H9 (cell line): Measurements from ENCODE around the gene PPIP5K2. TPM values are rescaled to one million over a fixed set of nuclear protein-coding genes. Genes with fewer than 3 reads are reported as not detected.

Experiments
- DNase-seq: peaks from one replicate; pipeline ENCODE4 v3.0.0-alpha.2; 2017
- H2AFZ ChIP-seq: one replicate; pipeline ENCODE4 v1.6.1; 2013; ENCODE audit warnings: mild to moderate bottlenecking, low read length, control low read depth, moderate library complexity
- H2AK5ac ChIP-seq: 2 replicates; pipeline ENCODE4 v1.6.1; 2013; ENCODE audit warnings: low read length, control low read depth, mixed read lengths; ENCODE audit not compliant: insufficient read length
- H2BK120ac ChIP-seq: one replicate; pipeline ENCODE4 v1.6.1; 2013; ENCODE audit warnings: low read depth, mild to moderate bottlenecking, low read length, control low read depth, inconsistent platforms; ENCODE audit not compliant: poor library complexity, severe bottlenecking
- H2BK12ac ChIP-seq: 2 replicates; pipeline ENCODE4 v1.6.1; 2013; ENCODE audit warnings: low read length, control low read depth, mixed read lengths, low read depth; ENCODE audit not compliant: insufficient read length
- H2BK15ac ChIP-seq: 2 replicates; pipeline ENCODE4 v1.6.1; 2013; ENCODE audit warnings: low read depth, low read length, control low read depth
- H2BK20ac ChIP-seq: one replicate; pipeline ENCODE4 v1.6.1; 2013; ENCODE audit warnings: low read depth, mild to moderate bottlenecking, low read length, control low read depth, inconsistent platforms; ENCODE audit not compliant: poor library complexity, severe bottlenecking
- H2BK5ac ChIP-seq: 2 replicates; pipeline ENCODE4 v1.6.1; 2013; ENCODE audit warnings: low read length, control low read depth, mixed read lengths; ENCODE audit not compliant: insufficient read length
- H3K14ac ChIP-seq: 2 replicates; pipeline ENCODE4 v1.6.1; 2013; ENCODE audit warnings: low read length, control low read depth; ENCODE audit not compliant: insufficient read depth
- H3K18ac ChIP-seq: 2 replicates; pipeline ENCODE4 v1.6.1; 2013; ENCODE audit warnings: low read depth, mild to moderate bottlenecking, mixed read lengths, low read length, control low read depth; ENCODE audit not compliant: insufficient read length
- H3K23ac ChIP-seq: 2 replicates; pipeline ENCODE4 v1.6.1; 2013; ENCODE audit warnings: low read length, control low read depth, mixed read lengths, low read depth; ENCODE audit not compliant: insufficient read length
- H3K23me2 ChIP-seq: 2 replicates; pipeline ENCODE4 v1.6.1; 2013; ENCODE audit warnings: low read depth, mild to moderate bottlenecking, mixed read lengths, low read length, control low read depth; ENCODE audit not compliant: insufficient read length, poor library complexity, severe bottlenecking
- H3K27ac ChIP-seq: 2 replicates; pipeline ENCODE4 v1.5.1; 2013; ENCODE audit warnings: low read length, control low read depth, mixed read lengths, low read depth; ENCODE audit not compliant: insufficient read length
- H3K27me3 ChIP-seq: 2 replicates; pipeline ENCODE4 v1.6.1; 2013; ENCODE audit warnings: low read length, control low read depth, inconsistent platforms; ENCODE audit not compliant: insufficient read depth
- H3K4ac ChIP-seq: 2 replicates; pipeline ENCODE4 v1.6.1; 2013; ENCODE audit warnings: low read depth, mild to moderate bottlenecking, control low read depth, inconsistent platforms, low read length, moderate library complexity
- H3K4me1 ChIP-seq: 2 replicates; pipeline ENCODE4 v1.6.1; 2013; ENCODE audit warnings: low read length, control low read depth, inconsistent platforms; ENCODE audit not compliant: insufficient read depth
- H3K4me2 ChIP-seq: 2 replicates; pipeline ENCODE4 v1.6.1; 2013; ENCODE audit warnings: low read length, control low read depth, mixed read lengths; ENCODE audit not compliant: insufficient read length, insufficient read depth
- H3K56ac ChIP-seq: 2 replicates; pipeline ENCODE4 v1.6.1; 2013; ENCODE audit warnings: low read depth, mild to moderate bottlenecking, mixed read lengths, low read length, control low read depth; ENCODE audit not compliant: insufficient read length
- H3K79me1 ChIP-seq: 2 replicates; pipeline ENCODE4 v1.6.1; 2013; ENCODE audit warnings: low read depth, mild to moderate bottlenecking, moderate library complexity, low read length, control low read depth, inconsistent platforms; ENCODE audit not compliant: insufficient read depth, poor library complexity, severe bottlenecking
- H3K79me2 ChIP-seq: 2 replicates; pipeline ENCODE4 v1.6.1; 2013; ENCODE audit warnings: low read length, control low read depth, inconsistent platforms; ENCODE audit not compliant: insufficient read depth
- H3K9ac ChIP-seq: 2 replicates; pipeline ENCODE4 v1.6.1; 2013; ENCODE audit warnings: low read length, control low read depth, mixed read lengths; ENCODE audit not compliant: insufficient read length; ENCODE audit errors: extremely low read depth
- H3K9me3 ChIP-seq: one replicate; pipeline ENCODE4 v1.6.1; 2013; ENCODE audit warnings: low read depth, low read length, inconsistent platforms; ENCODE audit not compliant: control insufficient read depth
- H3T11ph ChIP-seq: one replicate; pipeline ENCODE4 v1.6.1; 2013; ENCODE audit warnings: mild to moderate bottlenecking, low read length, control low read depth, inconsistent platforms
- H4K20me1 ChIP-seq: one replicate; pipeline ENCODE4 v1.6.1; 2013; ENCODE audit not compliant: control insufficient read depth, insufficient read length, insufficient read depth
- H4K5ac ChIP-seq: 2 replicates; pipeline ENCODE4 v1.6.1; 2013; ENCODE audit warnings: low read depth, mild to moderate bottlenecking, mixed read lengths, low read length, control low read depth; ENCODE audit not compliant: insufficient read length
- H4K8ac ChIP-seq: replicated peaks from 2 replicates; pipeline ENCODE4 v1.6.1; 2013; ENCODE audit warnings: low read length, control low read depth, mixed read lengths, low read depth; ENCODE audit not compliant: insufficient read length
- H4K91ac ChIP-seq: 2 replicates; pipeline ENCODE4 v1.6.1; 2013; ENCODE audit warnings: low read depth, mild to moderate bottlenecking, moderate library complexity, mixed read lengths, low read length, control low read depth; ENCODE audit not compliant: insufficient read length
- H3K27ac Mint-ChIP-seq, 3 experiments: 2 replicates in 2 of 3; 3 replicates in 1 of 3; pipeline ENCODE4 v1.8.0; 2020 to 2021; ENCODE audit warnings: mixed read lengths in 3 of 3, mild to moderate bottlenecking in 1 of 3, moderate library complexity in 1 of 3
- H3K27me3 Mint-ChIP-seq: 2 replicates; pipeline ENCODE4 v1.8.0; 2021; ENCODE audit warnings: low read depth, mild to moderate bottlenecking, moderate library complexity, mixed read lengths
- H3K36me3 Mint-ChIP-seq, 3 experiments: 2 replicates in 2 of 3; 3 replicates in 1 of 3; pipeline ENCODE4 v1.8.0; 2020 to 2021; ENCODE audit warnings: low read depth in 3 of 3, mixed read lengths in 3 of 3; ENCODE audit not compliant: insufficient read depth in 1 of 3
- H3K4me1 Mint-ChIP-seq, 2 experiments: 2 replicates each; pipeline ENCODE4 v1.8.0; 2020; ENCODE audit warnings: mixed read lengths in 2 of 2
- H3K4me3 Mint-ChIP-seq, 2 experiments: 2 replicates in 1 of 2; 3 replicates in 1 of 2; pipeline ENCODE4 v1.8.0; 2020 to 2021; ENCODE audit warnings: mild to moderate bottlenecking in 2 of 2, mixed read lengths in 2 of 2, moderate library complexity in 1 of 2
- H3K9me3 Mint-ChIP-seq, 2 experiments: 2 replicates in 1 of 2; 3 replicates in 1 of 2; pipeline ENCODE4 v1.8.0; 2020; ENCODE audit warnings: mild to moderate bottlenecking in 2 of 2, mixed read lengths in 2 of 2, moderate library complexity in 1 of 2
- WGBS: extraction: QIAGEN DNeasy Blood & Tissue Kit; methylation state at CpG from one replicate; pipeline ENCODE4 v1.1.7; 2013; ENCODE audit warnings: missing lambda C conversion rate, low lambda C conversion rate, mixed read lengths; ENCODE audit not compliant: insufficient read length; ENCODE audit errors: extremely low coverage; 5-methylcytosine and 5-hydroxymethylcytosine counted together
- total RNA-seq: library from RNA; stranded (reverse); gene quantifications from 2 replicates; pipeline ENCODE4 v1.2.1, GENCODE V29; 2021
- TF ChIP-seq, protein P1 (sequence below): fragments of 200-600 bp; sonication (generic); conservative IDR thresholded peaks from 3 replicates; pipeline ENCODE4 v1.8.0; 2021; ENCODE audit warnings: antibody characterized with exemption, mild to moderate bottlenecking

PPIP5K2 gene
- total RNA-seq, 1 experiment from 2014 or later: 43.8 TPM

DNA sequence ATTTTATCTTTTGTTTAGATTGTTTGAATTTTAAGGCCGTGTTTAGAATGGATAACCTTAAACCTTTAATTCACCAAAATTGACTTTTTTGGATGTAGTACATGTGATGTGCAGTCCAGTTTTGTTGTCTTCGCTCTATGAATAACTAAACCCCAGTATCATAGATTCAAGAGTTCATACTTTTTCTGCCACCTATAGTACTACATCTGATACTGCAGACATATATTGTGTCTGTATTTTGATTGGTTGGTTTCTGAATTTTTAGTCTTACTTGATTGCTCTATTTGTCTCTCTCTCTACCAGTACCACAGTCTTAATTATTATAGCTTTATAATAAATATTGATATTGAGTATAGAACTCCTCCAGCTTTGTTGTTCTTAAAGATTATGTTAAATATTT lies 58.1 kb downstream of the PPIP5K2 start:
- no peaks in the 10 kb centered on the region for H4K20me1 ChIP-seq
- no peak overlapping the region for H3K14ac ChIP-seq
- no peaks in the 10 kb centered on the region for H3K9me3 ChIP-seq
- Mint-ChIP-seq H3K27ac (no peak overlapping the region), H3K4me3 (no peak overlapping the region), H3K9me3 (no peaks in the 10 kb centered on the region), H3K4me1 (peaks cover 0 to 6% of the 10 kb centered on the region in 2 experiments; a peak in 2 of 4 replicates), H3K36me3 (peaks cover 2 to 5% (median 4%) of the 10 kb centered on the region in 3 experiments; a peak in 3 of 7 replicates), H3K27me3 (no peaks in the 10 kb centered on the region)
- no CpG with 5 or more reads among the region's 2 CpGs for WGBS
- H3K4ac ChIP-seq: no peak overlapping the region
- H2BK5ac ChIP-seq: no peak overlapping the region
- no peak overlapping the region for H3T11ph ChIP-seq
- no peak overlapping the region for H3K9ac ChIP-seq
- no peak overlapping the region for H4K5ac ChIP-seq
- no peak overlapping the region for H2BK15ac ChIP-seq
- no peak overlapping the region for H2BK120ac ChIP-seq
- H3K23me2 ChIP-seq: no peaks in the 10 kb centered on the region
- H2BK12ac ChIP-seq: no peak overlapping the region
- H4K8ac ChIP-seq: no peak overlapping the region
- TF ChIP-seq, protein P1, sequence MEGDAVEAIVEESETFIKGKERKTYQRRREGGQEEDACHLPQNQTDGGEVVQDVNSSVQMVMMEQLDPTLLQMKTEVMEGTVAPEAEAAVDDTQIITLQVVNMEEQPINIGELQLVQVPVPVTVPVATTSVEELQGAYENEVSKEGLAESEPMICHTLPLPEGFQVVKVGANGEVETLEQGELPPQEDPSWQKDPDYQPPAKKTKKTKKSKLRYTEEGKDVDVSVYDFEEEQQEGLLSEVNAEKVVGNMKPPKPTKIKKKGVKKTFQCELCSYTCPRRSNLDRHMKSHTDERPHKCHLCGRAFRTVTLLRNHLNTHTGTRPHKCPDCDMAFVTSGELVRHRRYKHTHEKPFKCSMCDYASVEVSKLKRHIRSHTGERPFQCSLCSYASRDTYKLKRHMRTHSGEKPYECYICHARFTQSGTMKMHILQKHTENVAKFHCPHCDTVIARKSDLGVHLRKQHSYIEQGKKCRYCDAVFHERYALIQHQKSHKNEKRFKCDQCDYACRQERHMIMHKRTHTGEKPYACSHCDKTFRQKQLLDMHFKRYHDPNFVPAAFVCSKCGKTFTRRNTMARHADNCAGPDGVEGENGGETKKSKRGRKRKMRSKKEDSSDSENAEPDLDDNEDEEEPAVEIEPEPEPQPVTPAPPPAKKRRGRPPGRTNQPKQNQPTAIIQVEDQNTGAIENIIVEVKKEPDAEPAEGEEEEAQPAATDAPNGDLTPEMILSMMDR: no peak
- H2BK20ac ChIP-seq: no peak overlapping the region
- DNase-seq: no peak
- no peak overlapping the region for H3K23ac ChIP-seq
- H3K4me2 ChIP-seq: no peak overlapping the region
- no peak overlapping the region for H3K27ac ChIP-seq
- H2AFZ ChIP-seq: no peak overlapping the region
- H3K18ac ChIP-seq: no peak overlapping the region
- no peaks in the 10 kb centered on the region for H3K27me3 ChIP-seq
- no peak overlapping the region for H2AK5ac ChIP-seq
- H3K56ac ChIP-seq: no peak overlapping the region
- no peak overlapping the region for H4K91ac ChIP-seq
- no peaks in the 10 kb centered on the region for H3K79me1 ChIP-seq
- H3K79me2 ChIP-seq: no peaks in the 10 kb centered on the region
- H3K4me1 ChIP-seq: no peaks in the 10 kb centered on the region
